Measurements from ENCODE around the gene ERP44.

DNA sequence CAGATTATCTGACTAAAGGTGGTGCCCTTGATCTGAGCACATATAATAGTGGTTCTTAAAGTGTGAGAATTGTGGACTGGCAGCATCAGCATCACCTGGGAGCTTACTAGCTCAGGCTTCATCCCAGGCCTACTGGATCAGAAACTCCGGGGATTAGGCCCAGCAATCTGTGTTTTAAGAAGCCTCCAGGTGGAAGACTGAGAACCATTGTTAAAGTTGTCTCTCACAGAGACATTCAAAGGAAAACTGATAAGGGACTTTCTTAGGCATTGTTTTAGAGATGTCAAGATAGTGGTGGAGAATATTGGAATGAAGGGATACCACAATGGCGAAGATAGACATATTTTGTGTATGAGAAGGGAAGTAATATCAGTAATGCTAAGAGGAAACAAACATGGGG, 132.8 kb downstream of the ERP44 start:
- TF ChIP-seq, protein P1, sequence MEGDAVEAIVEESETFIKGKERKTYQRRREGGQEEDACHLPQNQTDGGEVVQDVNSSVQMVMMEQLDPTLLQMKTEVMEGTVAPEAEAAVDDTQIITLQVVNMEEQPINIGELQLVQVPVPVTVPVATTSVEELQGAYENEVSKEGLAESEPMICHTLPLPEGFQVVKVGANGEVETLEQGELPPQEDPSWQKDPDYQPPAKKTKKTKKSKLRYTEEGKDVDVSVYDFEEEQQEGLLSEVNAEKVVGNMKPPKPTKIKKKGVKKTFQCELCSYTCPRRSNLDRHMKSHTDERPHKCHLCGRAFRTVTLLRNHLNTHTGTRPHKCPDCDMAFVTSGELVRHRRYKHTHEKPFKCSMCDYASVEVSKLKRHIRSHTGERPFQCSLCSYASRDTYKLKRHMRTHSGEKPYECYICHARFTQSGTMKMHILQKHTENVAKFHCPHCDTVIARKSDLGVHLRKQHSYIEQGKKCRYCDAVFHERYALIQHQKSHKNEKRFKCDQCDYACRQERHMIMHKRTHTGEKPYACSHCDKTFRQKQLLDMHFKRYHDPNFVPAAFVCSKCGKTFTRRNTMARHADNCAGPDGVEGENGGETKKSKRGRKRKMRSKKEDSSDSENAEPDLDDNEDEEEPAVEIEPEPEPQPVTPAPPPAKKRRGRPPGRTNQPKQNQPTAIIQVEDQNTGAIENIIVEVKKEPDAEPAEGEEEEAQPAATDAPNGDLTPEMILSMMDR (IDR thresholded peaks at IDR 0.05): no peak
- no peak for TF ChIP-seq POLR2A (IDR thresholded peaks at IDR 0.05)
